ENCODE measurements around the gene B3GNT3.

DNA sequence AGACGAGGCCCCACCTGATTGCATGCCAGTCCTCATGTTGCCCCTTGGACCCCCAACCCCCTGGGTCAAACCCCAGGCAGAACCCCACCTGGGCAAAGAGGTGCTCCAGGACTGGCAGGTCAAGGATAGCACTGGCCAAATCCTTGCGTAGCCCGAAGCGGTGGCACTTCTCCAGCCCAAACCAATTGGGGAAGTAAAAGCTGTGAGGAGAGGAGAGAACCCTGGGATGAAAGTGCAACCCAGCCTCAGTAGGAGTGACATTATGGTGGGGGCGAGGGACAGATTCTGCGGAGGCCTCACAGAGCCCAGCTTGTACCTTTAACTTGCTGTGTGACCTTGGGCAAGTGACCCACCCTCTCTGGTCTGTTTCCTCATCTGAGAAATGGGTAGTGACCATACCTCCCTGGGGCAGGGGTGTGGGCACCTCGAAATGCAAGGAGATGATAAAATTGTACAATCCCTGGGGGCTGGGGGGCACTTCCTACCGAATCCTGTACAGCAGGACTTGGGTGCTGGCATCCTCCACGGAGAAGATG, 48.4 kb downstream of the B3GNT3 start:
- TF ChIP-seq, protein P1, sequence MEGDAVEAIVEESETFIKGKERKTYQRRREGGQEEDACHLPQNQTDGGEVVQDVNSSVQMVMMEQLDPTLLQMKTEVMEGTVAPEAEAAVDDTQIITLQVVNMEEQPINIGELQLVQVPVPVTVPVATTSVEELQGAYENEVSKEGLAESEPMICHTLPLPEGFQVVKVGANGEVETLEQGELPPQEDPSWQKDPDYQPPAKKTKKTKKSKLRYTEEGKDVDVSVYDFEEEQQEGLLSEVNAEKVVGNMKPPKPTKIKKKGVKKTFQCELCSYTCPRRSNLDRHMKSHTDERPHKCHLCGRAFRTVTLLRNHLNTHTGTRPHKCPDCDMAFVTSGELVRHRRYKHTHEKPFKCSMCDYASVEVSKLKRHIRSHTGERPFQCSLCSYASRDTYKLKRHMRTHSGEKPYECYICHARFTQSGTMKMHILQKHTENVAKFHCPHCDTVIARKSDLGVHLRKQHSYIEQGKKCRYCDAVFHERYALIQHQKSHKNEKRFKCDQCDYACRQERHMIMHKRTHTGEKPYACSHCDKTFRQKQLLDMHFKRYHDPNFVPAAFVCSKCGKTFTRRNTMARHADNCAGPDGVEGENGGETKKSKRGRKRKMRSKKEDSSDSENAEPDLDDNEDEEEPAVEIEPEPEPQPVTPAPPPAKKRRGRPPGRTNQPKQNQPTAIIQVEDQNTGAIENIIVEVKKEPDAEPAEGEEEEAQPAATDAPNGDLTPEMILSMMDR (IDR thresholded peaks at IDR 0.05) = no peak
- TF ChIP-seq EZH2 (IDR thresholded peaks at IDR 0.05) (no peak), EZH2phosphoT487 (IDR thresholded peaks at IDR 0.05) (no peak)

Measured in neural progenitor cell (in vitro differentiated cells).